Measurements from ENCODE around the gene TMEM151A.
"Not testable (repeated sequence)": the region's sequence is repeated elsewhere in the genome, so short reads cannot be mapped to it uniquely, and the experiment has no call there.

Gene TMEM151A

DNA sequence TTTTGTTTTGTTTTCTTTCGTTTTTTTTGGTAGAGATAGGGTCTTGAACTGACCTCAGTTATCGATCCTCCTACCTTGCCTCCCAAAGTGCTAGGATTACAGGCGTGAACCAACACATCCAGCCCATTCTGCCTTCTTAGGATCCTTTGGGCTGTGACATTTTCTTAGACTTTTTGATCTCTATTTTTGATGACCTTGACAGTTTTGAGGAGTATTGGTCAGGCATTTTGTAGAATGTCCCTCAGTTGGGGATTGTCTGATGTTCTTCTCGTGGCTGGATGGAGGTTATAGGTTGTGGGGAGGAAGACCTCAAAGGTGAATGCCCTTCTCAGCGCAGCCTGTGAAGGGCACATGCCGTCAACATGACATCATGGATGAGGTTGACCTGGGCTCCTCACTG, 42.8 kb upstream of the TMEM151A start:
- Mint-ChIP-seq H3K27me3 (ENCODE audit: low read depth) (no peaks in the 10 kb centered on the region), H3K4me3 (no peak overlapping the region), H3K9me3 (no peaks in the 10 kb centered on the region), H3K4me1 (peaks cover 10% of the 10 kb centered on the region), H3K27ac (no peak overlapping the region), H3K36me3 (ENCODE audit: low read depth) (peaks cover 14% of the 10 kb centered on the region)
- TF ChIP-seq, protein P1, sequence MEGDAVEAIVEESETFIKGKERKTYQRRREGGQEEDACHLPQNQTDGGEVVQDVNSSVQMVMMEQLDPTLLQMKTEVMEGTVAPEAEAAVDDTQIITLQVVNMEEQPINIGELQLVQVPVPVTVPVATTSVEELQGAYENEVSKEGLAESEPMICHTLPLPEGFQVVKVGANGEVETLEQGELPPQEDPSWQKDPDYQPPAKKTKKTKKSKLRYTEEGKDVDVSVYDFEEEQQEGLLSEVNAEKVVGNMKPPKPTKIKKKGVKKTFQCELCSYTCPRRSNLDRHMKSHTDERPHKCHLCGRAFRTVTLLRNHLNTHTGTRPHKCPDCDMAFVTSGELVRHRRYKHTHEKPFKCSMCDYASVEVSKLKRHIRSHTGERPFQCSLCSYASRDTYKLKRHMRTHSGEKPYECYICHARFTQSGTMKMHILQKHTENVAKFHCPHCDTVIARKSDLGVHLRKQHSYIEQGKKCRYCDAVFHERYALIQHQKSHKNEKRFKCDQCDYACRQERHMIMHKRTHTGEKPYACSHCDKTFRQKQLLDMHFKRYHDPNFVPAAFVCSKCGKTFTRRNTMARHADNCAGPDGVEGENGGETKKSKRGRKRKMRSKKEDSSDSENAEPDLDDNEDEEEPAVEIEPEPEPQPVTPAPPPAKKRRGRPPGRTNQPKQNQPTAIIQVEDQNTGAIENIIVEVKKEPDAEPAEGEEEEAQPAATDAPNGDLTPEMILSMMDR (IDR thresholded peaks at IDR 0.05; ENCODE audit: unreplicated experiment in 3 of 3), result no peak

DNA sequence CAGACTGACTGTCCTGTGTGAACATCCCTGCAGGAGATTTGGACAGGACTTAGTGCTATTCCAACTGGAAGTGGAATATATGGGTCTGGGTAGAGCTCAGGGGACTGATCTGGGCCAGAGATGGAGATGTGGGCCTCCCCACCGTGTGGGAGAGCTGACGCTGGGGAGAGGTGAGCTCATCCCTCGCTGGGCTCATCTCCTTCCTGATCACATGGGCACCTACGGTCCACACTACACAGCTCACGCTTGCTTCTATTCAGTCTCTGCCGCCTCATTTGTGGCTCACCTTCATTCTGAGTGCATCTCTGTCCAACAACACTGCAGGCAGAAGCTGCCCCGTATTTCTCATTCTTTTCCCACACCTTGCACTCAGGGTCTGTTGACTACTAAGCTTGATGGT, 39.9 kb upstream of the TMEM151A start:
- peaks cover 3% of the 10 kb centered on the region for H3K27me3 Mint-ChIP-seq (ENCODE audit: low read depth)
- peak overlapping the region in 1 of 3 experiments; percentile 16 for H3K4me3 Mint-ChIP-seq
- H3K27ac Mint-ChIP-seq, result no peak overlapping the region
- no peaks in the 10 kb centered on the region for H3K9me3 Mint-ChIP-seq
- H3K36me3 Mint-ChIP-seq (ENCODE audit: low read depth), result peaks cover 5% of the 10 kb centered on the region
- TF ChIP-seq, protein P1 (IDR thresholded peaks at IDR 0.05; ENCODE audit: unreplicated experiment in 3 of 3), result no peak
- H3K4me1 Mint-ChIP-seq, result peaks cover 3% of the 10 kb centered on the region

DNA sequence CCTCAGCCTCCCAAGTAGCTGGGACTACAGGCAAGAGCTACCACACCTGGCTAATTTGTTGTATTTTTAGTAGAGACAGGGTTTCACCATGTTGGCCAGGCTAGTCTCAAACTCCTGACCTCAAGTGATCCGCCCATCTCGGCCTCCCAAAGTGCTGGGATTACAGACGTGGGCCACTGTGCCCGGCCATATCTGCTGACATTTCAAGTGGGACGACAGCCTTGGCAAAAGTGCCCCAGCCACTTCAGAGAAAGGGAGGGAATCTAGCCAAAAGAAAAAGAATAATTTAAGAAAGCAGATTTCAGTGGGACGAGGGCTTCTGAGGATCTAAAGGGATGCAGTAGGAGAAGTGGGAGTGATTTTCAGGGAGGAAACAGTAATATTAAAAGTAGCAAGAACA, 38.6 kb upstream of the TMEM151A start:
- H3K27me3 Mint-ChIP-seq (ENCODE audit: low read depth); H3K36me3 Mint-ChIP-seq (ENCODE audit: low read depth); H3K9me3 Mint-ChIP-seq; H3K4me1 Mint-ChIP-seq; H3K27ac Mint-ChIP-seq: not testable (repeated sequence)
- H3K4me3 Mint-ChIP-seq, result peak overlapping the region in 2 of 3 experiments; percentile 26 to 60

DNA sequence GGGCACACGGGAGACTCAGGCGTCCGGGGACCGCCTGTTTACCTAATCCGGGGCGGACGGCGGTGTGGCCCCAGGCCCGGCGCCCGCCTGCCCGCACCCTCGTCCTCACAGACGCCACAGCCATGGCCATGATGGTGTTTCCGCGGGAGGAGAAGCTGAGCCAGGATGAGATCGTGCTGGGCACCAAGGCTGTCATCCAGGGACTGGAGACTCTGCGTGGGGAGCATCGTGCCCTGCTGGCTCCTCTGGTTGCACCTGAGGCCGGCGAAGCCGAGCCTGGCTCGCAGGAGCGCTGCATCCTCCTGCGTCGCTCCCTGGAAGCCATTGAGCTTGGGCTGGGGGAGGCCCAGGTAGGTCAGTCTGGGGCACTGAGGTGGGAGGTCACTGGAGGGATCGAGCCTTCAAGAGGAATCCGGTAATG, 33.2 kb upstream of the TMEM151A start:
- Mint-ChIP-seq H3K4me3 (peak overlapping the region; percentile 83 to 93 (median 92)), H3K36me3 (ENCODE audit: low read depth) (peaks cover 28% of the 10 kb centered on the region), H3K27me3 (ENCODE audit: low read depth) (peaks cover 4% of the 10 kb centered on the region), H3K9me3 (no peaks in the 10 kb centered on the region), H3K4me1 (peaks cover 21% of the 10 kb centered on the region), H3K27ac (no peak overlapping the region)
- TF ChIP-seq, protein P1 (IDR thresholded peaks at IDR 0.05; ENCODE audit: unreplicated experiment in 3 of 3), result peak in 1 of 3 experiments; percentile 46

DNA sequence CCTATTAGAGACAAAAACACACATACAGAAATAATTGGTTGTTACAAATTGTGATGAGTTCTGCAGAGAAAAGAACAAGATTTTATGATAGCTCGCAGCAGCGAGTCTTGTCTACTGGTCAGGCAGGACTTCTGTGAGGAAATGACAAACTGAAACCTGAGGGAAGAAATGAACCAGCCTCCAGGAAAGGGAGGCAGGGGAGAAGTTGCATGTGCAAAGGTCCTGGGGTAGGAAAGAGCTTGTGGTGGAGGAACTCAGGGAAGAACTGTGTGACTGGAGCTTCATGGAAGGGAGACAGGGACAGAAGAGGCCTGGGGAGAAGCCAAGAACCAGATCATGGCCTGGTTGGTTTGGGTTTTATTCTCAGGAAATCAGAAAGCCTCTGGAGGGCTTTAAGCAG, 32.5 kb upstream of the TMEM151A start:
- H3K36me3 Mint-ChIP-seq (ENCODE audit: low read depth), result peaks cover 30% of the 10 kb centered on the region
- H3K9me3 Mint-ChIP-seq, result no peaks in the 10 kb centered on the region
- H3K4me1 Mint-ChIP-seq, result peaks cover 21% of the 10 kb centered on the region
- H3K27ac Mint-ChIP-seq, result peak overlapping the region in 1 of 3 experiments; percentile 68
- H3K27me3 Mint-ChIP-seq (ENCODE audit: low read depth), result peaks cover 4% of the 10 kb centered on the region
- TF ChIP-seq, protein P1 (IDR thresholded peaks at IDR 0.05; ENCODE audit: unreplicated experiment in 3 of 3), result no peak
- H3K4me3 Mint-ChIP-seq, result peak overlapping the region; percentile 83 to 93 (median 92)

DNA sequence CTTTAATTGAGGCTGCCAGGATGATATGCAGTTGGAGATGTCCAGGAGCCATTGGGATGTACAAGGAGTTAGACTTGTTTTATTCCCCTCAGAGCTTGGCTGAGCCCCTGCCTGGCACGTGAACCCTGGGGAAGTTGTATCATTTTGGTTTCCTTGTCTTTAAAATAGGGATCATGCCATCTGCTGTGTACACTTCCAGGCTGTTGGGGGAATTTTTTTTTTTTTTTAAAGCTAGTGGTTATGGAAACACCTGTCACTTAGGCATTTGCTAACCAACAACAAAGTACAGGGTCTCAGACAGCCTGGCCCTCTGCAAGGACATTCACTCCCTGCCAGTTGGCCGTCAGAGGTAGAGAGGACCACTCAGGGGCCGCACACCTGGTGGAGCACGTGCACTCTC, 31.7 kb upstream of the TMEM151A start:
- H3K4me3 Mint-ChIP-seq, result peak overlapping the region; percentile 62 to 93 (median 92)
- peaks cover 21% of the 10 kb centered on the region for H3K4me1 Mint-ChIP-seq
- H3K9me3 Mint-ChIP-seq, result no peaks in the 10 kb centered on the region
- H3K36me3 Mint-ChIP-seq (ENCODE audit: low read depth), result peaks cover 37% of the 10 kb centered on the region
- TF ChIP-seq, protein P1 (IDR thresholded peaks at IDR 0.05; ENCODE audit: unreplicated experiment in 3 of 3), result no peak
- H3K27ac Mint-ChIP-seq, result peak overlapping the region in 1 of 3 experiments; percentile 68
- peaks cover 4% of the 10 kb centered on the region for H3K27me3 Mint-ChIP-seq (ENCODE audit: low read depth)

All from nephron (organoid).